Panc1 (cell line): ENCODE data around the gene SPRED3. TPM values are rescaled to one million over a fixed set of nuclear protein-coding genes. Genes with fewer than 3 reads are reported as not detected.

Source experiments
- ATAC-seq: fragments of 200-7000 bp; cut with Tn5 transposase; 2 replicates; pipeline ENCODE4 v1.9.1; 2020; ENCODE audit warnings: mild to moderate bottlenecking, moderate library complexity
- BruUV-seq: library from RNA; stranded (reverse); fragments of 400-500 nt; replicated peaks from 2 replicates; lab custom pipeline; 2021; lab: Mats Ljungman, UMichigan
- CTCF ChIA-PET: fragments of 300-600 bp; sonication (Branson Sonifier 250); formaldehyde crosslinking; loops from one replicate; lab custom pipeline; 2022; ENCODE audit warnings: antibody characterized with exemption; lab: Charles Lee
- POLR2A ChIA-PET: fragments of 300-600 bp; sonication (Branson Sonifier 250); formaldehyde crosslinking; loops from one replicate; lab custom pipeline; 2022; ENCODE audit warnings: antibody characterized with exemption; lab: Charles Lee
- DNase-seq: peaks from one replicate; pipeline ENCODE4 v3.0.0-alpha.2; 2010; ENCODE audit warnings: low read depth, low spot score
- H3K27ac ChIP-seq: 2 replicates; pipeline ENCODE4 v1.5.1; 2011; ENCODE audit warnings: mild to moderate bottlenecking, low read length, inconsistent platforms
- H3K27me3 ChIP-seq: fragments of 200-500 bp; sonication (Bioruptor generic); 2 replicates; pipeline ENCODE4 v1.6.0; 2014; ENCODE audit warnings: low read length, inconsistent platforms; ENCODE audit not compliant: control insufficient read depth, insufficient read depth
- H3K36me3 ChIP-seq: fragments of 200-500 bp; sonication (Bioruptor generic); 2 replicates; pipeline ENCODE4 v1.5.1; 2014; ENCODE audit warnings: inconsistent platforms, mild to moderate bottlenecking, low read length, moderate library complexity; ENCODE audit not compliant: control insufficient read depth, insufficient read depth
- H3K4me1 ChIP-seq: 2 replicates; pipeline ENCODE4 v1.5.1; 2011; ENCODE audit warnings: inconsistent platforms, mild to moderate bottlenecking, low read length, moderate library complexity; ENCODE audit not compliant: control insufficient read depth, insufficient read depth
- H3K4me3 ChIP-seq, 2 experiments: 2 replicates each; pipeline ENCODE4 v1.5.1; 2011 to 2012; ENCODE audit warnings: low read depth in 2 of 2, low read length in 2 of 2, mild to moderate bottlenecking in 2 of 2, inconsistent platforms in 1 of 2, moderate library complexity in 1 of 2
- H3K9me3 ChIP-seq: fragments of 200-500 bp; sonication (Bioruptor generic); 2 replicates; pipeline ENCODE4 v1.5.1; 2014; ENCODE audit warnings: low read depth, mild to moderate bottlenecking, inconsistent platforms, low read length, moderate library complexity; ENCODE audit not compliant: control insufficient read depth, insufficient read depth
- POLR2AphosphoS5 ChIP-seq: IDR thresholded peaks from 2 replicates; pipeline ENCODE4 v1.6.1; 2012; ENCODE audit warnings: mild to moderate bottlenecking, low read depth, low read length, moderate library complexity
- SIN3A ChIP-seq: IDR thresholded peaks from 2 replicates; pipeline ENCODE4 v1.6.1; 2012; ENCODE audit warnings: low read depth, mild to moderate bottlenecking, low read length, moderate library complexity, borderline replicate concordance; ENCODE audit not compliant: insufficient read depth
- TCF7L2 ChIP-seq: IDR thresholded peaks from 2 replicates; pipeline ENCODE4 v1.6.1; 2011; ENCODE audit warnings: mild to moderate bottlenecking, low read depth, low read length, inconsistent platforms
- in situ Hi-C: cut with HindIII; loops from 2 replicates; pipeline ENCODE4 v1.10.0; 2016; ENCODE audit warnings: low sequenced_read_pairs, low pct_unique_long_range_greater_than_20kb
- intact Hi-C: fragments of 100-400 bp; cut with micrococcal nuclease; formaldehyde crosslinking; loops from one replicate; pipeline ENCODE4 v1.10.0; 2022; ENCODE audit not compliant: unreplicated experiment
- total RNA-seq: library from RNA; stranded (reverse); gene quantifications from one replicate; pipeline ENCODE4 v1.2.1, GENCODE V29; 2021; ENCODE audit not compliant: unreplicated experiment
- TF ChIP-seq, protein P1 (sequence below), 2 experiments: IDR thresholded peaks; 2 replicates each; pipeline ENCODE4 v1.6.1; 2011 to 2012; ENCODE audit warnings: low read depth in 2 of 2, control low read depth in 1 of 2, low read length in 1 of 2, mild to moderate bottlenecking in 1 of 2, moderate library complexity in 1 of 2; ENCODE audit not compliant: insufficient read depth in 1 of 2
- TF ChIP-seq, protein P2 (sequence below): fragments of 450-650 bp; IDR thresholded peaks from 2 replicates; pipeline ENCODE4 v1.5.1; 2017; ENCODE audit warnings: mild to moderate bottlenecking

The SPRED3 gene
- total RNA-seq, 1 experiment from 2014 or later = 3.8 TPM

GRCh38 chr19:38441657-38442348 lies 53.3 kb downstream of the SPRED3 start:
- Histone ChIP-seq H3K27me3 (no peaks in the 10 kb centered on the region), H3K4me3 (no peak overlapping the region), H3K27ac (no peak overlapping the region), H3K36me3 (no peaks in the 10 kb centered on the region), H3K4me1 (no peaks in the 10 kb centered on the region), H3K9me3 (no peaks in the 10 kb centered on the region)
- in situ Hi-C loops (no loop called here), intact Hi-C loops (no loop called here)
- ATAC-seq (peak; percentile 75), DNase-seq (no peak)
- TF ChIP-seq, protein P1, sequence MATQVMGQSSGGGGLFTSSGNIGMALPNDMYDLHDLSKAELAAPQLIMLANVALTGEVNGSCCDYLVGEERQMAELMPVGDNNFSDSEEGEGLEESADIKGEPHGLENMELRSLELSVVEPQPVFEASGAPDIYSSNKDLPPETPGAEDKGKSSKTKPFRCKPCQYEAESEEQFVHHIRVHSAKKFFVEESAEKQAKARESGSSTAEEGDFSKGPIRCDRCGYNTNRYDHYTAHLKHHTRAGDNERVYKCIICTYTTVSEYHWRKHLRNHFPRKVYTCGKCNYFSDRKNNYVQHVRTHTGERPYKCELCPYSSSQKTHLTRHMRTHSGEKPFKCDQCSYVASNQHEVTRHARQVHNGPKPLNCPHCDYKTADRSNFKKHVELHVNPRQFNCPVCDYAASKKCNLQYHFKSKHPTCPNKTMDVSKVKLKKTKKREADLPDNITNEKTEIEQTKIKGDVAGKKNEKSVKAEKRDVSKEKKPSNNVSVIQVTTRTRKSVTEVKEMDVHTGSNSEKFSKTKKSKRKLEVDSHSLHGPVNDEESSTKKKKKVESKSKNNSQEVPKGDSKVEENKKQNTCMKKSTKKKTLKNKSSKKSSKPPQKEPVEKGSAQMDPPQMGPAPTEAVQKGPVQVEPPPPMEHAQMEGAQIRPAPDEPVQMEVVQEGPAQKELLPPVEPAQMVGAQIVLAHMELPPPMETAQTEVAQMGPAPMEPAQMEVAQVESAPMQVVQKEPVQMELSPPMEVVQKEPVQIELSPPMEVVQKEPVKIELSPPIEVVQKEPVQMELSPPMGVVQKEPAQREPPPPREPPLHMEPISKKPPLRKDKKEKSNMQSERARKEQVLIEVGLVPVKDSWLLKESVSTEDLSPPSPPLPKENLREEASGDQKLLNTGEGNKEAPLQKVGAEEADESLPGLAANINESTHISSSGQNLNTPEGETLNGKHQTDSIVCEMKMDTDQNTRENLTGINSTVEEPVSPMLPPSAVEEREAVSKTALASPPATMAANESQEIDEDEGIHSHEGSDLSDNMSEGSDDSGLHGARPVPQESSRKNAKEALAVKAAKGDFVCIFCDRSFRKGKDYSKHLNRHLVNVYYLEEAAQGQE (IDR thresholded peaks at IDR 0.05; ENCODE audit: insufficient read depth in 1 of 2, low read depth in 2 of 2, low read length in 1 of 2) = no peak
- TF ChIP-seq TCF7L2 (no peak), SIN3A (no peak), POLR2AphosphoS5 (no peak)
- TF ChIP-seq, protein P2, sequence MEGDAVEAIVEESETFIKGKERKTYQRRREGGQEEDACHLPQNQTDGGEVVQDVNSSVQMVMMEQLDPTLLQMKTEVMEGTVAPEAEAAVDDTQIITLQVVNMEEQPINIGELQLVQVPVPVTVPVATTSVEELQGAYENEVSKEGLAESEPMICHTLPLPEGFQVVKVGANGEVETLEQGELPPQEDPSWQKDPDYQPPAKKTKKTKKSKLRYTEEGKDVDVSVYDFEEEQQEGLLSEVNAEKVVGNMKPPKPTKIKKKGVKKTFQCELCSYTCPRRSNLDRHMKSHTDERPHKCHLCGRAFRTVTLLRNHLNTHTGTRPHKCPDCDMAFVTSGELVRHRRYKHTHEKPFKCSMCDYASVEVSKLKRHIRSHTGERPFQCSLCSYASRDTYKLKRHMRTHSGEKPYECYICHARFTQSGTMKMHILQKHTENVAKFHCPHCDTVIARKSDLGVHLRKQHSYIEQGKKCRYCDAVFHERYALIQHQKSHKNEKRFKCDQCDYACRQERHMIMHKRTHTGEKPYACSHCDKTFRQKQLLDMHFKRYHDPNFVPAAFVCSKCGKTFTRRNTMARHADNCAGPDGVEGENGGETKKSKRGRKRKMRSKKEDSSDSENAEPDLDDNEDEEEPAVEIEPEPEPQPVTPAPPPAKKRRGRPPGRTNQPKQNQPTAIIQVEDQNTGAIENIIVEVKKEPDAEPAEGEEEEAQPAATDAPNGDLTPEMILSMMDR = no peak
- POLR2A ChIA-PET = no interaction called here
- no TSS peak for BruUV-seq
- CTCF ChIA-PET = no interaction called here

DNA sequence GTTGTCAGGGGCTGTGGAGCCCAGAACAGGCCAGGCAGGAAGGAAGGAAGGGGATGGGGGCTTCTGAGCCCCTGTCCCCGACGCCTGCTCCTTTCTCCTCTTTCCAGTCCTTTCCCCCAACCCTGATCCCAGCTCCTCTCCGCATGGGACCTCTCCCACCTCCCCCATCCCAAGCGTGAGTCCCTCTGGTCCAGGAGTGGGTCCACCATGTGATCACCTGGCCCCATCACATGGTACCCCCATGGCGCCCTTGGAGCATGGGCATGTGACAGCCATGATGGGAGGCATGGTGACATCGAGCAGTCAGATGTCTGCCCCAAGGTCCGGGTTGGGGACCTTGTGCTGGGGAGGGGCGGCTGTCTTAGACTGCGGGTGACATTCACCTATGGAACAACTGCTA lies 54.2 kb downstream of the SPRED3 start:
- Histone ChIP-seq H3K9me3 (no peaks in the 10 kb centered on the region), H3K27me3 (no peaks in the 10 kb centered on the region), H3K4me1 (no peaks in the 10 kb centered on the region), H3K36me3 (no peaks in the 10 kb centered on the region), H3K27ac (no peak overlapping the region), H3K4me3 (no peak overlapping the region)
- DNase-seq (no peak), ATAC-seq (no peak; the same call in 1 of the 2 replicates)
- CTCF ChIA-PET = no interaction called here
- in situ Hi-C loops = no loop called here
- POLR2A ChIA-PET = no interaction called here
- TF ChIP-seq, protein P1 (IDR thresholded peaks at IDR 0.05; ENCODE audit: insufficient read depth in 1 of 2, low read depth in 2 of 2, low read length in 1 of 2) = no peak
- no TSS peak for BruUV-seq
- intact Hi-C loops = no loop called here
